SK-N-SH (cell line): ENCODE results near the gene VSIG10L. TPM values are rescaled to one million over a fixed set of nuclear protein-coding genes. Genes with fewer than 3 reads are reported as not detected.

ENCODE experiments used
- CTCF ChIA-PET: fragments of 300-600, 350-600 bp; formaldehyde crosslinking; extraction: SDS; loops from one replicate; lab custom pipeline; 2021; lab: Yijun Ruan, JAX
- POLR2A ChIA-PET: fragments of 350-600 bp; sonication (Branson Sonifier 250); formaldehyde crosslinking; extraction: SDS; loops from one replicate; lab custom pipeline; 2020; ENCODE audit warnings: antibody characterized with exemption, inconsistent platforms; lab: Yijun Ruan, JAX
- DNase-seq: peaks from one replicate; pipeline ENCODE4 v3.0.0; 2012
- H2AFZ ChIP-seq: fragments of 200-600 bp; sonication (generic); 2 replicates; pipeline ENCODE4 v1.8.1; 2016; ENCODE audit warnings: antibody characterized with exemption, mild to moderate bottlenecking, low read depth
- H3F3A ChIP-seq: fragments of 200-600 bp; sonication (generic); replicated peaks from 2 replicates; pipeline ENCODE3; 2016; ENCODE audit warnings: antibody characterized with exemption, mild to moderate bottlenecking; ENCODE audit not compliant: insufficient read depth
- H3K27ac ChIP-seq, 2 experiments: fragments of 200-500 bp in 1 of 2; fragments of 200-600 bp in 1 of 2; sonication (Bioruptor generic) in 1 of 2; sonication (generic), shearing (Covaris generic) in 1 of 2; 2 replicates each; pipeline versions ENCODE4 v1.5.1 to v1.6.1; 2014 to 2016; ENCODE audit warnings: low read depth in 2 of 2, inconsistent platforms in 1 of 2, low read length in 1 of 2, mild to moderate bottlenecking in 1 of 2, mixed read lengths in 1 of 2
- H3K27me3 ChIP-seq: fragments of 200-600 bp; sonication (generic), shearing (Covaris generic); 2 replicates; pipeline ENCODE4 v1.6.1; 2016; ENCODE audit warnings: mixed run types; ENCODE audit not compliant: insufficient read depth
- H3K36me3 ChIP-seq, 2 experiments: fragments of 200-500 bp in 1 of 2; fragments of 200-600 bp in 1 of 2; sonication (Bioruptor generic) in 1 of 2; sonication (generic) in 1 of 2; replicated peaks in 1 of 2; 2 replicates each; pipeline versions ENCODE3 to v1.5.1; 2014 to 2016; ENCODE audit warnings: low read length in 1 of 2, mild to moderate bottlenecking in 1 of 2; ENCODE audit not compliant: insufficient read depth in 2 of 2, control insufficient read depth in 1 of 2
- H3K4me1 ChIP-seq, 2 experiments: fragments of 200-500 bp in 1 of 2; fragments of 200-600 bp in 1 of 2; sonication (Bioruptor generic) in 1 of 2; sonication (generic), shearing (Covaris generic) in 1 of 2; 2 replicates each; pipeline versions ENCODE4 v1.5.1 to v1.6.1; 2014 to 2016; ENCODE audit warnings: low read depth in 1 of 2, low read length in 1 of 2, mixed run types in 1 of 2; ENCODE audit not compliant: insufficient read depth in 2 of 2, control insufficient read depth in 1 of 2
- H3K4me2 ChIP-seq: fragments of 200-600 bp; sonication (generic), shearing (Covaris generic); 2 replicates; pipeline ENCODE4 v1.6.1; 2017; ENCODE audit warnings: mixed run types
- H3K4me3 ChIP-seq, 2 experiments: fragments of 200-500 bp in 1 of 2; fragments of 200-600 bp in 1 of 2; sonication (Bioruptor generic) in 1 of 2; sonication (generic), shearing (Covaris generic) in 1 of 2; 2 replicates each; pipeline versions ENCODE4 v1.5.1 to v1.8.1; 2014 to 2016; ENCODE audit warnings: low read depth in 2 of 2, inconsistent platforms in 1 of 2, low read length in 1 of 2, mild to moderate bottlenecking in 1 of 2, mixed read lengths in 1 of 2, moderate library complexity in 1 of 2
- H3K79me2 ChIP-seq: fragments of 200-600 bp; sonication (generic); 2 replicates; pipeline ENCODE4 v1.8.1; 2017; ENCODE audit warnings: mild to moderate bottlenecking; ENCODE audit not compliant: insufficient read depth
- H3K9ac ChIP-seq: fragments of 200-600 bp; sonication (generic); 2 replicates; pipeline ENCODE4 v1.6.1; 2017; ENCODE audit warnings: mixed run types
- H3K9me2 ChIP-seq: fragments of 200-600 bp; sonication (generic); 2 replicates; pipeline ENCODE4 v1.6.1; 2017; ENCODE audit warnings: mixed run types
- H3K9me3 ChIP-seq: fragments of 200-600 bp; sonication (generic); 2 replicates; pipeline ENCODE4 v1.6.1; 2017; ENCODE audit warnings: mixed run types, mild to moderate bottlenecking, moderate library complexity
- H4K20me1 ChIP-seq: fragments of 200-600 bp; sonication (generic); 2 replicates; pipeline ENCODE4 v1.6.1; 2017; ENCODE audit warnings: mild to moderate bottlenecking, mixed run types; ENCODE audit not compliant: insufficient read depth
- CHD2 ChIP-seq: fragments of 150-350 bp; IDR thresholded peaks from 2 replicates; pipeline ENCODE4 v1.6.1; 2018; ENCODE audit warnings: low read length; ENCODE audit not compliant: partially characterized antibody
- FOSL2 ChIP-seq: IDR thresholded peaks from 2 replicates; pipeline ENCODE4 v1.4.0; 2012; ENCODE audit warnings: low read depth, mild to moderate bottlenecking, moderate library complexity, borderline replicate concordance
- FOXJ3 ChIP-seq: sonication (generic); formaldehyde crosslinking; IDR thresholded peaks from 2 replicates; pipeline ENCODE4 v1.5.1; 2020; ENCODE audit warnings: mild to moderate bottlenecking, missing genetic modification reagents
- GABPA ChIP-seq: IDR thresholded peaks from 2 replicates; pipeline ENCODE4 v1.4.0; 2012; ENCODE audit warnings: low read depth, mild to moderate bottlenecking
- GATA2 ChIP-seq: sonication (generic); formaldehyde crosslinking; IDR thresholded peaks from 2 replicates; pipeline ENCODE4 v1.5.0; 2020; ENCODE audit warnings: mild to moderate bottlenecking, missing genetic modification reagents
- IRF3 ChIP-seq: fragments of 150-350 bp; IDR thresholded peaks from 2 replicates; pipeline ENCODE4 v1.6.1; 2016; ENCODE audit warnings: mild to moderate bottlenecking, low read depth, low read length
- JUND ChIP-seq: IDR thresholded peaks from 2 replicates; pipeline ENCODE4 v1.4.0; 2012
- MAX ChIP-seq: IDR thresholded peaks from 2 replicates; pipeline ENCODE4 v1.4.0; 2012; ENCODE audit warnings: low read depth
- MXI1 ChIP-seq: IDR thresholded peaks from 2 replicates; pipeline ENCODE4 v1.6.1; 2012; ENCODE audit warnings: mild to moderate bottlenecking, low read depth, low read length, improper control_type of control experiment
- NRF1 ChIP-seq: IDR thresholded peaks from 2 replicates; pipeline ENCODE4 v1.6.1; 2012; ENCODE audit warnings: low read depth, mild to moderate bottlenecking, low read length
- PBX3 ChIP-seq: IDR thresholded peaks from 2 replicates; pipeline ENCODE4; 2012
- POLR2AphosphoS5 ChIP-seq: IDR thresholded peaks from 2 replicates; pipeline ENCODE4 v1.6.1; 2012; ENCODE audit warnings: low read depth, low read length
- RAD21 ChIP-seq: IDR thresholded peaks from 2 replicates; pipeline ENCODE4 v1.6.1; 2012; ENCODE audit warnings: mild to moderate bottlenecking, low read length
- RFX5 ChIP-seq: IDR thresholded peaks from 2 replicates; pipeline ENCODE4 v1.6.1; 2012; ENCODE audit warnings: mild to moderate bottlenecking, improper control_type of control experiment, low read length
- RXRA ChIP-seq: IDR thresholded peaks from 2 replicates; pipeline ENCODE4 v1.4.0; 2012; ENCODE audit warnings: low read depth, mild to moderate bottlenecking, borderline replicate concordance
- SIN3A ChIP-seq: IDR thresholded peaks from 2 replicates; pipeline ENCODE4 v1.6.1; 2012; ENCODE audit warnings: low read depth, mild to moderate bottlenecking, low read length, moderate library complexity, borderline replicate concordance
- TAF1 ChIP-seq: IDR thresholded peaks from 2 replicates; pipeline ENCODE4 v1.6.1; 2012; ENCODE audit warnings: low read depth, mild to moderate bottlenecking, low read length, moderate library complexity, borderline replicate concordance
- USF1 ChIP-seq: IDR thresholded peaks from 2 replicates; pipeline ENCODE4 v1.4.0; 2012; ENCODE audit warnings: low read depth, borderline replicate concordance
- USF2 ChIP-seq: fragments of 150-350 bp; IDR thresholded peaks from 2 replicates; pipeline ENCODE4 v1.6.1; 2017; ENCODE audit warnings: antibody characterized with exemption, low read length, low read depth, borderline replicate concordance
- WGBS: methylation state at CpG from one replicate; pipeline ENCODE4 v1.1.6; 2017; ENCODE audit warnings: low lambda C conversion rate; 5-methylcytosine and 5-hydroxymethylcytosine counted together
- polyA plus RNA-seq, 3 experiments: library from polyadenylated mRNA; depleted of rRNA; stranded (reverse); fragments of >200 nt; gene quantifications; 2 replicates each; pipeline ENCODE4 v1.2.3, GENCODE V29; 2012

VSIG10L gene
- polyA plus RNA-seq, 1 of the 3 experiments (the other 2 are of a cell fraction): 2.7 TPM

- no peak for TF ChIP-seq FOSL2
- no peak for TF ChIP-seq RXRA
Observed at GRCh38 chr19:51341066-51341465, 873 bp downstream of the VSIG10L start (continued).

- peak overlapping the region; percentile 63 to 80 for H3K4me3 ChIP-seq
- no peaks in the 10 kb centered on the region for H3K27me3 ChIP-seq
- ChIA-PET POLR2A (interaction anchor here (1.3 kb wide), 1 partner anchor 28 kb away, joined by 7 read pairs; no protein-coding TSS in a partner anchor), CTCF (interaction anchor here (0.6 to 2.1 kb wide), 18 partner anchors 11 to 438 kb away, joined by 3 to 8 read pairs (median 4); partner anchors contain the start of gene ETFB)
- H2AFZ ChIP-seq: peak overlapping the region; percentile 99
- no peaks in the 10 kb centered on the region for H3K9me3 ChIP-seq
- H3K4me2 ChIP-seq: peak overlapping the region; percentile 97
- DNase-seq: peak; percentile 99
- H3K79me2 ChIP-seq: no peaks in the 10 kb centered on the region
- H3K27ac ChIP-seq: peak overlapping the region; percentile 65 to 76; a peak in 3 of 4 replicates
- peaks cover 3% of the 10 kb centered on the region for H3F3A ChIP-seq
- WGBS: under 1% methylated on average over 27 of the region's 107 CpGs
- peak overlapping the region; percentile 57; the same call in 1 of the 2 replicates for H3K9ac ChIP-seq
- TF ChIP-seq CHD2: no peak
- TF ChIP-seq RFX5: no peak
- TF ChIP-seq FOSL2: no peak
- no peak for TF ChIP-seq FOXJ3 (CRISPR knock-in tag)
- peak; percentile 36; the same call in 1 of the 2 replicates for TF ChIP-seq NRF1
- no peak for TF ChIP-seq GABPA
- TF ChIP-seq RAD21: peak; percentile 23; the same call in 1 of the 2 replicates
- peak; percentile 81 for TF ChIP-seq MXI1
- peak; percentile 68 for TF ChIP-seq MAX
- no peak for TF ChIP-seq GATA2 (CRISPR knock-in tag)
- peak; percentile 52; the same call in 1 of the 2 replicates for TF ChIP-seq USF2
- 0 out of 2 replicates have a peak, but pooled peaks have one; percentile 31 for TF ChIP-seq POLR2AphosphoS5
- TF ChIP-seq IRF3: no peak
- TF ChIP-seq PBX3: peak; percentile 71
- no peak for TF ChIP-seq JUND
- TF ChIP-seq SIN3A: no peak
- peak; percentile 48; the same call in 1 of the 2 replicates for TF ChIP-seq TAF1
- peak; percentile 77 for TF ChIP-seq USF1
- no peaks in the 10 kb centered on the region for H4K20me1 ChIP-seq
- H3K36me3 ChIP-seq: no peaks in the 10 kb centered on the region
- H3K4me1 ChIP-seq: peaks cover 0 to 8% of the 10 kb centered on the region in 2 experiments; a peak in 1 of 4 replicates
- no peaks in the 10 kb centered on the region for H3K9me2 ChIP-seq
Observed at GRCh38 chr19:51339687-51340656, 2.0 kb downstream of the VSIG10L start.
